WTC11 (cell line): ENCODE data around the gene DEGS1.
A peak's percentile ranks its signal among the peaks of the same experiment; 100 is the strongest.

Experiments
- CTCF ChIP-seq: fragments of 200-600 bp; IDR thresholded peaks from 2 replicates; pipeline ENCODE4 v1.8.0; 2022; ENCODE audit warnings: antibody characterized with exemption
- E2F1 ChIP-seq: sonication (generic); formaldehyde crosslinking; IDR thresholded peaks from 2 replicates; pipeline ENCODE4 v1.8.0; 2022; ENCODE audit warnings: mild to moderate bottlenecking, missing genetic modification reagents
- ELF4 ChIP-seq: sonication (generic); formaldehyde crosslinking; IDR thresholded peaks from 2 replicates; pipeline ENCODE4 v1.8.1; 2022; ENCODE audit warnings: low read depth, mild to moderate bottlenecking, moderate library complexity, missing genetic modification reagents
- HMGXB4 ChIP-seq: sonication (generic); formaldehyde crosslinking; IDR thresholded peaks from 2 replicates; pipeline ENCODE4 v1.8.1; 2023; ENCODE audit warnings: mild to moderate bottlenecking, moderate library complexity, missing genetic modification reagents
- IRF2 ChIP-seq: sonication (generic); formaldehyde crosslinking; IDR thresholded peaks from 2 replicates; pipeline ENCODE4 v1.8.0; 2022; ENCODE audit warnings: low read depth, missing genetic modification reagents, borderline replicate concordance
- JAZF1 ChIP-seq: fragments of 250-450 bp; sonication (Bioruptor Pico); IDR thresholded peaks from 2 replicates; pipeline ENCODE4 v1.9.0; 2021; ENCODE audit warnings: moderate library complexity, mild to moderate bottlenecking, inconsistent platforms
- NR2C2 ChIP-seq: sonication (generic); formaldehyde crosslinking; IDR thresholded peaks from 2 replicates; pipeline ENCODE4 v1.8.0; 2022; ENCODE audit warnings: mild to moderate bottlenecking, missing genetic modification reagents
- SP1 ChIP-seq: sonication (generic); formaldehyde crosslinking; conservative IDR thresholded peaks from 2 replicates; pipeline ENCODE4 v1.8.1; 2022; ENCODE audit warnings: missing genetic modification reagents
- TP53 ChIP-seq: sonication (generic); formaldehyde crosslinking; IDR thresholded peaks from 2 replicates; pipeline ENCODE4 v1.8.1; 2023; ENCODE audit warnings: mild to moderate bottlenecking, missing genetic modification reagents
- TF ChIP-seq, protein P1 (sequence below): sonication (generic); formaldehyde crosslinking; IDR thresholded peaks from 2 replicates; pipeline ENCODE4 v1.8.1; 2022; ENCODE audit warnings: missing genetic modification reagents, borderline replicate concordance

DNA sequence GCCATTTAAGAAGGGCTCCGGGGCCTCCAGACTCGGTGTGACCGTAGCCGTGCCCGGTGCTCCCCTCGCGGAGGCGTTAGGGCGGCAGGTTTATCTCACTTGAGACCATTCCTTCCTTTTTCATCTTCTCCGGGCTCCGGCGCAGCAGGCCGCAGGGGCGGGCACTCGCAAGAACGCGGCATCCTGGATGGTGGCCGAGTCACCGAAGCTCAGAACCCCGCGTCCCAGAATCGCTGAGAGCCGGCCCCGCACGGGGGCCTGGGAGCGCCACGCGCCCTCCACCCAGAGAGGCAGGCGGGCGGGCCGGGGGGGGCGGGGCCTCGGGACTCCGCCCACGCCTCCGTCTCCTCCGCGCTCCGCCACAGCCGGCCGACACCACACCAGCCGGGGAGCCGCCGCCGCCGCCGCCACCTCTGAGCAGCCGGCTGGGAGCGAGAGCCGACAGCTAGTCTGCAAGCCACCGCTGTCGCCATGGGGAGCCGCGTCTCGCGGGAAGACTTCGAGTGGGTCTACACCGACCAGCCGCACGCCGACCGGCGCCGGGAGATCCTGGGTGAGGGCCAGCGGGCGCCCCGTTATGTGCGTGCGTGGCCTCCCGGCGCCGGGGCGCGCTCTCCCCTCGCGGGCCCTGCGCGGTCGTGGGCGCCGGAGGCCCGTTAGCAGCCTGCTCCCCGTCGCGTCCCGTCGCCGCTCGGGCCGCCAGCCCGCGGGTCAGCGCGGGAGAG lies at the start of gene DEGS1:
- TF ChIP-seq SP1 = peak; percentile 72
- peak; percentile 50; the same call in 1 of the 2 replicates for TF ChIP-seq ELF4 (CRISPR knock-in tag)
- peak; percentile 78; the same call in 1 of the 2 replicates for TF ChIP-seq TP53 (CRISPR knock-in tag)
- no peak for TF ChIP-seq JAZF1 (CRISPR knock-in tag)
- 0 out of 2 replicates have a peak, but pooled peaks have one; percentile 69 for TF ChIP-seq HMGXB4 (CRISPR knock-in tag)
- TF ChIP-seq CTCF = no peak
- TF ChIP-seq, protein P1, sequence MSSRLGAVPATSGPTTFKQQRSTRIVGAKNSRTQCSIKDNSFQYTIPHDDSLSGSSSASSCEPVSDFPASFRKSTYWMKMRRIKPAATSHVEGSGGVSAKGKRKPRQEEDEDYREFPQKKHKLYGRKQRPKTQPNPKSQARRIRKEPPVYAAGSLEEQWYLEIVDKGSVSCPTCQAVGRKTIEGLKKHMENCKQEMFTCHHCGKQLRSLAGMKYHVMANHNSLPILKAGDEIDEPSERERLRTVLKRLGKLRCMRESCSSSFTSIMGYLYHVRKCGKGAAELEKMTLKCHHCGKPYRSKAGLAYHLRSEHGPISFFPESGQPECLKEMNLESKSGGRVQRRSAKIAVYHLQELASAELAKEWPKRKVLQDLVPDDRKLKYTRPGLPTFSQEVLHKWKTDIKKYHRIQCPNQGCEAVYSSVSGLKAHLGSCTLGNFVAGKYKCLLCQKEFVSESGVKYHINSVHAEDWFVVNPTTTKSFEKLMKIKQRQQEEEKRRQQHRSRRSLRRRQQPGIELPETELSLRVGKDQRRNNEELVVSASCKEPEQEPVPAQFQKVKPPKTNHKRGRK = no peak
- no peak for TF ChIP-seq IRF2 (CRISPR knock-in tag)
- TF ChIP-seq NR2C2 (CRISPR knock-in tag) = no peak
- no peak for TF ChIP-seq E2F1 (CRISPR knock-in tag)
